Non-pigmented ciliary epithelial cell (primary cell): Measurements from ENCODE around the gene SHROOM4.
A peak's percentile ranks its signal among the peaks of the same experiment; 100 is the strongest.

Experiments used
- DNase-seq: peaks from one replicate; pipeline ENCODE4 v3.0.0-alpha.2; 2010; ENCODE audit warnings: low read depth

Gene SHROOM4

DNA sequence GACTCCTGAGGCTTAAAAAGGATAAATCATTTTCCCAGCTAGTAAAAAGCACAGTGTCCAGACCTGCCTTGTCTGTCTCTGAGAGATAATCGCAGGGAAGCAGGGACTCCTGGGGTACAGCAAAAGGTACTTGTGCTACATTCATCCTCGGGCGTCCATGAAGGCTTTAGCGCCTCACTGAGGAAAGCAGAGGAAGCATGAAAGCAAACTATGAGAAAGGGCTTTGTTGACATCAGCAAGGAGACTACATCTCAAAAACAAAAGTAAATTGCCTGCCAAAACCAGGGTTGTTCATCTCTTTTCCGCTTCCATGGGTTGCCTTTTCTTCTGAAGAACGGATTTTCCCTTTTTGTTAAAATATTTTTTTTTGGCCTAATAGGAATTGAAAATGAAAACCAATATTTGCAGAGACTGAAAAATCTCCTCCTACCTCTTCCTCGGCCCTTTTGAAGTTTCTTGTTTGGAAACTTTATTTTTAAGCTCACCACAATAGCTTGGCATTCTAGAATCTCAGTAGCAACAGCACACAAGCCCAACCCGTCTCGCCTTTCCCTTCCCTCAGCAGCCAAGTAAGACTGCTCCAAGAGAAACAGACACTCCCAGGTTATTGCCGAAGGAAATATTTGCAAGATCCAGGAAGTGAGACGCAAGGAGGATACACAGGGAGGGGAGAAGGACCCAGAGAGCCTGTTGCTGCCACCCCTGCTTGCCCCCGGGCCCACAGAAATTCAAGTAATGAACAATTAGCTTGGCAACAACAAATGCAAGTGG, 195.0 kb downstream of the SHROOM4 start:
- DNase-seq = no peak

DNA sequence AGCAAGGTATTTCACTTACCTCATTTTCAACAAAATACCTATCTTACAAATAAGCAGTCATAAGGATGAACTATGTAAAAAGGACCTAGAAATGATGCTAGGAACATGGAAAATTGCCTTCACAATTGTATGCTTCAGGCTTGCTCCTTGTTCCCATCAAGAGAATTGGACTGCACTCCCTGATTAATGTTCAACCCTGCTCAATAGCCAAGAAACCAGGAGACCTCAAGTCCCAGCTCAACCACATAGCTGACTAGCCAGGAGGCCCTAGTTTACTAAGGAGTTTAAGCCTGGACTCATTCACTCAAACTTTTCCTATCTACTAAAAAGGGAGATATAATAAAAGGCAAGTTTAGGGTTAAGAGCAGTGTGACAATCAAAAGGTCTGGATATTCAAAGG, 196.8 kb downstream of the SHROOM4 start:
- no peak for DNase-seq

DNA sequence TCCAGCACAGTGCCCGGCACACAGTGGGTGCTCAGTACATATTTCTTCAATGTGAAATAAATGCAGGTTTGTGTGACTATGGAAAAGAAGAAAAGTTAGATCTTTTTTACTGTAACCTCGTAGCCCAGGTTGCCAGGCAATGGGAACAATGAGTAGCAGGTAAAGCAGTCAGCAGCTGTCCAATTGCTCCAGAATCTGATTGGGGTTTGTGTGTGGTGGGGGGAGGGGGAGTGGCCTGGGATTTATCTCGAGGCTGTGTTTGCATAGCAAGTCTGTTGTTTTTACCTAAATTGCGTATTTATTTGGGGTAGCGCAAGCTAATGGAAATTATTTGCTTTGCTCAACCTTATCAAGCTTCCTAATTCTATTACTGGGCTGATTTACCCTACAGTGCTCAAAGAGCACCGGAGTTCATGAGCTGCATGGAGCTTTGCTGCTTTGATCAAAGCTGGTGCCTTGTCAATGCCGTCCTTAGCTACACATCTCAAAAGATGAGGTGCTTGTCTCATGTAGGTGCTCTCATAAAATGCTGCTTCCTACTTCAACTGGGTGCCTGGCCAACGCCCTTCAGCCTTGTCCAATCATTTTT, 198.3 kb downstream of the SHROOM4 start:
- no peak for DNase-seq

DNA sequence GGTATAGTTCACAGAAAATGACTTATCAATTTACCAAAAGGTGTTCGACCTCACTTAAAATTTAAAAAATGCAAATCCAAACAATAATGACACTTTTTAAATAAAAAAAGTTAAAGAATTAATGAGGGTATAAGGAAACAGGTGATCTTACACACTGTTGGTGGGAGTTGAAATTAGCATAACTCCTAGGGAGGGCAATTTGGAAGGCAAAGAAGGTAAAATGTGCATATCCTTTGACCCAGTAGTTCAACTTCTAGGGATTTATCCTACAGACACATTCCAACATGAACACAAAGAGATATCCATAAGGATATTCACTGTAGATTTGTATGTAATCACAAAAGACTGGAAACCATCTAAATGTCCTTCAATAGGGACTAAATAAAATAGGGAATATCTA, 199.5 kb downstream of the SHROOM4 start:
- DNase-seq = no peak

DNA sequence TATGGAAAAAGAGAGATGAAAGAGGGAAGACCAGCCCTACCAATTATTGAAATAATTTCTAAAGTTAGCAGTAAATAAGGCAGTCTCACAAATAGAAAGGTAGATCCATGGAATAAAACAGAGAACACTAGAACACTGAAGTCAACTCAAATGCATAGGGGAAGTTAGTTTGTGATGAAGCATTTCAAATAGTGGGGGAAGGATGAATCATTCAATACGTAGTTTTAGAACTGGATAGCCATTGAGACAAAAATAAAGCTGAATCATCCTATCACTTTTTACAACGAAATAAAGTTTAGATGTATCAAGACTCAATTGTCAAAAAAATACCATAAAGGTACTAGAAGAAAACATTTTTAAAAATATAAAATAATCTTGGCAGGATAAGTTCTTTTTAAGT, 200.1 kb downstream of the SHROOM4 start:
- no peak for DNase-seq

DNA sequence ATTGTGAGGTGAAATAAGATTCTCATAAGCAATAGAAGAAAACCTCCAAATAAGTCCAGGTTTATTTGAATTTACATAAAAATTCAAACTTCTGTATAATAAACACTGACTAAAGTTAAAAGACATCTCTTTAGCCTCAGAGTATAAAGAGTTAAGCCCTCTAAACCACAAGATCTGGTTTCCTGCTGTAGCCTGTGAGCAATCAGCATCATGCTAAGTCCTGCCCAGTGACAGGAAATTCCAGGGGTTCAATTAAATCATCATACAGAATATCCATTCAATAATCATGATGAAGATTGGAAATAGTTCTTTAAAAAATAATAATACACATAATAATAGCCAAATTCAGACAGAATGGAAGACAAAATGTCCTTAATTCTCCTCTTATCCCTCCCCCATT, 204.2 kb downstream of the SHROOM4 start:
- peak; percentile 14 for DNase-seq

DNA sequence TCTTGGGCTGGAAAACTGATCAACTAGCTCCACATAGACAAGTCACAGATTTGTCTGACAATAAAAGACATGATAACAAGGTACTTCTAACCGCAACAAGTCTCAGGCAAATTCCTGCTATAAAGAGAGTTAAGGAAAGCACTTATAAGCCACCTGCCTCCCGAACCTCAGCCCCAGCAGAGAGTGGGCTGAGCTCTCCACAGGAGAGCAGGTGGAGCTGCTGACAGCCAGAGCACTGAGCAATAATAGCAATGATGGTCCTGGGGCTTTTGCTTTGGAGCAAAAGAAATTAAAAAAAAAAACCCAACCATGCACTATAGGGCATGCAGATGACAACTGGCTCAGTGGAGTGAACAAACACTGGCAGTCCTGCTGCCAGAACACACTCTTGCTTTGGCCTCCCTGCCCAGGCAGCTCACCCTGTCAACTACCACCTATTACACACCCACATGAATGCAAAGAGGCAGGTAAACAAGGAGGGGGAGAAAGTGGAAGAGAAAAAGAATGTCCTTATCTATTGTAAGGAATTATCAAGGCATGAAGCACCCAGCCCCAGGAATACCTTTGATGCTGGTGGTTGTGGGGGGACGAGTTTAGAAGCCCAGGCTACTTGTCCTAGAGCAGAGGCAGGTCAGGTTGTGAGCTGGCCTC, 207.6 kb downstream of the SHROOM4 start:
- no peak for DNase-seq

DNA sequence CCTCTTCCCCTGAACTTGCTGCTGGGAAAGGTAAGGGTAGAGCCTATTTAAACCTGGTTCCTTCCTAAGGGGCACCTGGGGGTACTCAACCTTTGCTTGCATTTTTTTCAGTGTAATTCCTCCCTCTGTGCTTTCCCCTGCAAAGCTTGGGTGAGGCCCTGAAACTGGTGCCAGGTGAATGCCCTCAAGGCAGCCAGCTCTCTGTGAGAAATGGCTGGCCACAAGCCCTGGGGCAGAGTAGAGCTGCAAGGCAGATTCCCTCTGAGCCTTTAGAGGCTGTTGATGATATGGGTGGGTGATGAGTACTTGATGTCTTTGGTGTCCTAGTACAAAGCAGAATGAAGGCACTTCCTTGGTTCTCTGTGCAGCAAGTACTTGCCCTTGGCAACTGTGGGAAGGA, 217.9 kb downstream of the SHROOM4 start:
- no peak for DNase-seq

DNA sequence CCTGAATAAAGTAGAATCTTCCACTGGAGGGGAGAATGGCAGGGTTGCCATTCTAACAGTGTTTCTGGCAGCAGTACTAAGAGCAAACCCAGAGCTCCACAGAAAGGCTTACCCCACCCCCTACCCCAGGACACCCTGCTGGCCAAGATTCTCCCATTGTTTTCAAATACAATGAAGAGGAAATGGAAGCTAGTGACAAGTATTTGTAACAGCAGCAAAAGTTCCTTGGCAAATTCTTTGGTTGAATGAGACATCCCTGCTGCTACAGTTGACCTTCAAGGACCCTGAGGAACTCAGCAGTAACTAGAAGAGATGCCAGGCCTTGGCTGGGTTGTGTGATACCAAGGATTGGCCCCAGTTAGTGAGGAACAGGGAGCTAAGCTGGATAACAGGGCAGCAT, 219.2 kb downstream of the SHROOM4 start:
- no peak for DNase-seq

DNA sequence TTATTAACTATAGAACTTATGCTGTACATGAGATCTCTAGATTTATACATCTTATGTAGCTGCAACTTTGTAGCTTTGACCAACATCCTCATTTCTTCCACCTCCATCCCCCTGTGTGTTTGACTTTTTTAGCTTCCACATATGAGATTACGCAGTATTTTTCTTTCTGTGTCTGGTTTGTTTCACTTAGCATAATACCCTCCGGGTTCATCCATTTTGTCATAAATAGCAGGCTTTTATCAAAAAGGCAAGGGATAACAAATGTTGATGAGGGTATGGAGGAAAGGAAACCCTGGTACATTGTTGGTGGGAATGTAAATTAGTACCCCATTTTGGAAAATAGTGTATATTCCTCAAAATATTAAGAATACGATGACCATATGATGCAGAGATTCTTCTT, 227.0 kb downstream of the SHROOM4 start:
- DNase-seq = no peak

DNA sequence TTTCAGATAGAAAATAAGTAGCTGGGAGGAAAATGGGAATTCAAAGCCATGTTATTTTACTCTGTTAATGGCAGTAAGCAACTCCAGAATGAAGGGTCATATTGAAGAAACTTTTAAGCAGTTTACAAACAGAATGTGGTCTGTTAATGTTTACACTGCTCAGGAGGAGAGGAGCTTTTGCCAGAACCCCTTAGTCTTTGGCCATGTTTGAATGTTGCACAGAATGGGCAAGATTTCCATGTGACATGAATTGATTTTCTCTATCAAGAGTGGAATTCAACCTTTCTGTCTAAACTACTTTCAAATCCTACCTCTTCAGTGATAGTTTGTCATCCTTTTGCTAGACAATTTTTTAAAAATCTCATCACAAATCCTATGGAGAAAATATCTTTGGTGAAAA, 227.6 kb downstream of the SHROOM4 start:
- DNase-seq = no peak

DNA sequence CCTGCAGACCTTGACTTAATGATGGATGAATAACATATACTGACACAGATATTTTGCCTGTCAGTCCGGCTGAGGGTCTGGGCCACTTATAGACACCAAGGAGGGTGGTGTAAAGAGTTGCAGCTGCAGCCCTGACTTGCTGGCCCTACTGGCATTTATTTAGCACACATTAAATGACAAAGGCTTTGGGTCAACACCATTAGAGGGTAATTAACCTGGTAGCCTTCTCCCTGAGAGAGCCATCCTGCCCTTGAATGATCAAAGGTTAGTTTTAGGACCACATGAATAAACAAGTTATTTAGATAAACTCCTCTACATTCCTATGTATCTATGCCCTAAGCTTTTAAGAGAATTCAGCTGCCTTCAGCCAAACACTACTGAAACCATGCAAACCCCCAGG, 232.6 kb downstream of the SHROOM4 start:
- no peak for DNase-seq

DNA sequence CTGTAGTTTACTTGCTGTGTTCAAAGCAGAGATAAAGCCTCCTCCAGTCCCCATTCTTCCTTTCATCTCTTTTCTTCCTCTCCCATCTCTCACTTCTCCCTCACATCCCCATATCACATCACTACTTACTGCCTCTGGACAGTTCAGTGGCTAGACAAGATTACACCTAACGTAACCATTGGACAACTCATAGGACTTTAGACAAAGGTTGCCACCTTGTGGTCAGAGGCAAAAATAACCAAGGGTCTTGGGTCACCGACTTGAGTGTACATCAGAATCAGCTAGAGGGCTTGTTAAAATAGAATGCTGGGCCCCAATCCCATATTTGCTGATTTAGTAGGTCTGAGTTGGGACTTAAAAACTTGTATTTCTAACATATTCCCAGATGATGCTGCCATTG, 234.0 kb downstream of the SHROOM4 start:
- peak; percentile 13 for DNase-seq

DNA sequence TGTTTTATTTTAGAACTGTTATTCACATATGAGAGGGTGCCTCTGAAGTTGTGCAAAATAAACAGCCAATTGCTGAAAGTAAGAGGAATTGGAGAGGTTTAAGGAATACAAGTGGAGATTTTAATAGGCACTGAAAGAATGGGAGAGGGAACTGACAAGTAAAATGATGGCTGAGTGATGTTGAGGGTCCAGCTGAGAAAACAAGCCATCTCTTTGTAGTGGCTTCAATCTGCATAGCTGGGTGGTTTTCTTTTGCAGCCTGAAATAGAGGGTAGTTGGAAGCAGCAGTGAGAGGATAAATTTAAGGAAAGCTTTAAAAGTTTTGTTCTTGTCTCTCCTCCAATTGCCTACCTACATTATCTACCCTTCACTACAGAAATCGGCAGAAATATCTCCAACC, 236.7 kb downstream of the SHROOM4 start:
- DNase-seq = no peak

DNA sequence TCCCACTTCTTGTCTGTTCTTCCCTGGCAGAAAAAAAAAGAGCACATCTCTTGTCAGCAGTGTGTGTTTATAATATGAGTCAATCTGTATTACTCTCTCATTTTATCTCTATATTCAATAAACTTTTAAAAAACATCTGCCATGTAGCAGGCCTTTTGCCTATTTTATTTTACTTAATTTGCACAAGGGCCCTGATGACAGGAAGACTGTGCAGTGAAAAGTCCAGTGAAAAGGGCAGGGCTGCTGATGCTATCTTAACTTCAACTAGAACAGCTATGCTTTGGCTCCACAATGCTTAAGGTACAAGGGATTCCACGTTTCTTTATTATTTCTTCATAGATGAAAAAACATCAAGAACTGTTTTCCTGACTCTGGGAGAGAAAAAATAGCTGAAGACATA, 246.4 kb downstream of the SHROOM4 start:
- DNase-seq = no peak

DNA sequence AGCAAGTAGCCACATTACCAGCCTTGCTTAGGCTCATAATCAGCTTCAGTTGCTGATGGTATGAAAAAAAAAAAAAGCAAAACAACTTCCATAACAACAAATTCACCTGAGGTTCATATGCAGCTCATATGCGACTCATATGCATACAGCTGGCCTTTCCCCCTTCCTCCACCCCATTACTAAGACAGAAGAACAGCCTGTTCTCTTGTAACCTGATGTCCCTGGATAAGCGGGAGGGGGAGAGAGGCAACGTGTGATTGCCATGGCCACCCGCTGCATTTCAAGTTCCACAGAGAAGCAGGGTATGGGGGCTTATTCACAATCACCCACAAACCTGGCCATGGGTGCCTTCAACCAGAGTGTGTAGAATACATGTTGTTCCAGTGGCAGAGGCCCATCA, 248.3 kb downstream of the SHROOM4 start:
- DNase-seq = no peak
